Aorta (tissue), 5 donors: Measurements from ENCODE around the gene TMEM52B. TPM values are rescaled to one million over a fixed set of nuclear protein-coding genes. Genes with fewer than 3 reads are reported as not detected.

Experiments used
- ATAC-seq: fragments of 200-7000 bp; cut with Tn5 transposase; one replicate; pipeline ENCODE4 v1.9.1; 2022; ENCODE audit warnings: moderate library complexity; ENCODE audit not compliant: low FRiP score
- DNase-seq, 2 donors: peaks; one replicate each; pipeline ENCODE4 v3.0.0-alpha.2; 2020
- H3K27ac ChIP-seq, 2 donors: one replicate each; pipeline ENCODE4 v1.5.1; 2013; ENCODE audit warnings: low read length in 2 of 2, mild to moderate bottlenecking in 2 of 2, moderate library complexity in 2 of 2, control low read depth in 1 of 2, inconsistent platforms in 1 of 2, low read depth in 1 of 2
- H3K27me3 ChIP-seq, 2 donors: one replicate each; pipeline ENCODE4 v1.6.1; 2013; ENCODE audit warnings: control low read depth in 1 of 2, low read length in 1 of 2, mild to moderate bottlenecking in 1 of 2, moderate library complexity in 1 of 2; ENCODE audit not compliant: insufficient read depth in 2 of 2, control insufficient read depth in 1 of 2
- H3K36me3 ChIP-seq, 2 donors: one replicate each; pipeline ENCODE4 v1.6.1; 2013; ENCODE audit warnings: control low read depth in 1 of 2, low read length in 1 of 2, mild to moderate bottlenecking in 1 of 2; ENCODE audit not compliant: insufficient read depth in 2 of 2, control insufficient read depth in 1 of 2
- H3K4me1 ChIP-seq, 2 donors: one replicate each; pipeline ENCODE4 v1.6.1; 2013; ENCODE audit warnings: low read length in 2 of 2, control low read depth in 1 of 2, mild to moderate bottlenecking in 1 of 2, moderate library complexity in 1 of 2; ENCODE audit not compliant: insufficient read depth in 2 of 2, control insufficient read depth in 1 of 2
- H3K4me3 ChIP-seq, 2 donors: one replicate each; pipeline ENCODE4 v1.5.1; 2013; ENCODE audit warnings: low read length in 2 of 2, control low read depth in 1 of 2, mild to moderate bottlenecking in 1 of 2
- H3K9me3 ChIP-seq: one replicate; pipeline ENCODE4 v1.6.1; 2013; ENCODE audit warnings: mild to moderate bottlenecking, low read length; ENCODE audit not compliant: control insufficient read depth
- WGBS, 2 donors: extraction: QIAGEN DNeasy Blood & Tissue Kit; methylation state at CpG; one replicate each; pipeline ENCODE4 v1.1.7; 2013; 5-methylcytosine and 5-hydroxymethylcytosine counted together
- intact Hi-C, 2 donors: fragments of 100-400 bp; cut with DNase I; formaldehyde crosslinking; loops; one replicate each; pipeline versions ENCODE4 v1.14.2 to v1.15.0; 2022
- polyA plus RNA-seq, 2 donors: library from polyadenylated mRNA; stranded (reverse); fragments of 200-250 nt; gene quantifications; one replicate each; pipeline ENCODE4 v1.2.3, GENCODE V29; 2013
- total RNA-seq, 2 donors: library from RNA; stranded (reverse); fragmentation: NEBNext Ultra II Directional; extraction: Animal tissue kit (Norgen Biotek cat#: 25700); gene quantifications; one replicate each; pipeline ENCODE4 v1.2.1, GENCODE V29; 2021
- donor health status: healthy with polysubstance abuse.
- donor health status: Bipolar disorder and iron deficiency.
- donor health status: DM: no; HTN: no; CAD: no.
- donor health status: DM: no; HTN: no; CAD: no.
- donor health status: DM: yes; HTN: yes; CAD: no.

Gene TMEM52B
- total and polyA plus RNA-seq, 4 donors: 0.05 to 0.63 (median 0.20) TPM

GRCh38 chr12:10235761-10236631 lies 57.2 kb downstream of the TMEM52B start:
- intact Hi-C loops: loop anchor here (2.0 kb wide), 1 partner anchor 327 kb away; no protein-coding TSS in a partner anchor
- 42 to 52% methylated on average over 4 of the region's 4 CpGs for WGBS, 2 donors
- peak; percentile 89 for ATAC-seq

GRCh38 chr12:10236720-10237119 lies 57.9 kb downstream of the TMEM52B start:
- Histone ChIP-seq H3K36me3 (peaks cover 0 to 1% of the 10 kb centered on the region in 2 donors), H3K27ac (no peak overlapping the region), H3K9me3 (no peaks in the 10 kb centered on the region), H3K4me1 (no peaks in the 10 kb centered on the region), H3K27me3 (no peaks in the 10 kb centered on the region), H3K4me3 (no peak overlapping the region)
- 96 to 100% methylated on average over 1 of the region's 1 CpG for WGBS, 2 donors
- intact Hi-C loops: loop anchor here in 1 of 2 donors (2.0 kb wide), 1 partner anchor 326 kb away; no protein-coding TSS in a partner anchor
- no peak for DNase-seq
- ATAC-seq: no peak

More at GRCh38 chr12:10235761-10236631, 57.2 kb downstream of the TMEM52B start:
- H3K27me3 ChIP-seq: no peaks in the 10 kb centered on the region
- H3K27ac ChIP-seq: no peak overlapping the region
- H3K4me3 ChIP-seq: no peak overlapping the region
- DNase-seq: no peak
- no peaks in the 10 kb centered on the region for H3K4me1 ChIP-seq
- H3K9me3 ChIP-seq: no peaks in the 10 kb centered on the region
- peaks cover 0 to 1% of the 10 kb centered on the region in 2 donors for H3K36me3 ChIP-seq

- intact Hi-C loops: no loop called here
- DNase-seq (no peak), ATAC-seq (no peak)
- 75 to 77% methylated on average over 1 of the region's 1 CpG for WGBS, 2 donors
- H3K9me3 ChIP-seq: no peaks in the 10 kb centered on the region
- H3K4me1 ChIP-seq: no peaks in the 10 kb centered on the region
- peaks cover 0 to 1% of the 10 kb centered on the region in 2 donors for H3K36me3 ChIP-seq
- no peak overlapping the region for H3K27ac ChIP-seq
- no peak overlapping the region for H3K4me3 ChIP-seq
- no peaks in the 10 kb centered on the region for H3K27me3 ChIP-seq
Measured at GRCh38 chr12:10238526-10238925, 59.7 kb downstream of the TMEM52B start.

- Histone ChIP-seq H3K36me3 (no peaks in the 10 kb centered on the region), H3K9me3 (no peaks in the 10 kb centered on the region), H3K4me1 (no peaks in the 10 kb centered on the region), H3K27me3 (no peaks in the 10 kb centered on the region), H3K4me3 (no peak overlapping the region), H3K27ac (no peak overlapping the region)
- DNase-seq (no peak), ATAC-seq (no peak)
- intact Hi-C loops: no loop called here
- WGBS, 2 donors: 48 to 57% methylated on average over 3 of the region's 3 CpGs
Measured at GRCh38 chr12:10241290-10241689, 62.5 kb downstream of the TMEM52B start.

Other genes with a start within 250 kb of the TMEM52B start
- gene CLEC2A, start 246.7 kb upstream of the TMEM52B start, total RNA-seq: not detected
- gene CLEC2A, start 246.7 kb upstream of the TMEM52B start, polyA plus RNA-seq: not detected
- 1 to 10 TPM; 3.0 to 3.6 TPM for gene CLEC12A, start 207.6 kb upstream of the TMEM52B start, total RNA-seq
- 1 to 10 TPM in 1 of 2 donors, not detected in 1; 1.5 TPM for gene CLEC12A, start 207.6 kb upstream of the TMEM52B start, polyA plus RNA-seq
- not detected for gene CLEC1B, start 179.9 kb upstream of the TMEM52B start, total RNA-seq
- gene CLEC1B, start 179.9 kb upstream of the TMEM52B start, polyA plus RNA-seq: not detected
- under 1 TPM in 1 of 2 donors, not detected in 1; 0.78 TPM for gene CLEC12B, start 168.4 kb upstream of the TMEM52B start, total RNA-seq
- gene CLEC12B, start 168.4 kb upstream of the TMEM52B start, polyA plus RNA-seq: not detected
- gene CLEC9A, start 148.3 kb upstream of the TMEM52B start, total RNA-seq: under 1 TPM; 0.26 to 0.42 TPM
- not detected for gene CLEC9A, start 148.3 kb upstream of the TMEM52B start, polyA plus RNA-seq
- gene CLEC1A, start 80.0 kb upstream of the TMEM52B start, total RNA-seq: 10 to 100 TPM in 1 of 2 donors, 1 to 10 TPM in 1; 7.0 to 12.9 TPM
- under 1 TPM in 1 of 2 donors, not detected in 1; 0.51 TPM for gene CLEC1A, start 80.0 kb upstream of the TMEM52B start, polyA plus RNA-seq
- gene CLEC7A, start 48.8 kb upstream of the TMEM52B start, total RNA-seq: 10 to 100 TPM; 25.8 to 33.5 TPM
- gene CLEC7A, start 48.8 kb upstream of the TMEM52B start, polyA plus RNA-seq: 1 to 10 TPM; 2.9 to 4.8 TPM
- 1 to 10 TPM; 8.4 to 9.3 TPM for gene OLR1, start 6.9 kb upstream of the TMEM52B start, total RNA-seq
- 1 to 10 TPM in 1 of 2 donors, not detected in 1; 4.4 TPM for gene OLR1, start 6.9 kb upstream of the TMEM52B start, polyA plus RNA-seq
- gene GABARAPL1, start 33.8 kb downstream of the TMEM52B start, total RNA-seq: 100 to 1,000 TPM; 103 to 111 TPM
- gene GABARAPL1, start 33.8 kb downstream of the TMEM52B start, polyA plus RNA-seq: 10 to 100 TPM; 74.5 to 84.1 TPM
- 1 to 10 TPM; 4.4 to 6.5 TPM for gene KLRD1, start 128.8 kb downstream of the TMEM52B start, total RNA-seq
- 1 to 10 TPM in 1 of 2 donors, under 1 TPM in 1; 0.18 to 1.8 TPM for gene KLRD1, start 128.8 kb downstream of the TMEM52B start, polyA plus RNA-seq
- 1 to 10 TPM; 1.9 to 3.5 TPM for gene KLRK1, start 211.0 kb downstream of the TMEM52B start, total RNA-seq
- 1 to 10 TPM in 1 of 2 donors, under 1 TPM in 1; 0.59 to 1.5 TPM for gene KLRK1, start 211.0 kb downstream of the TMEM52B start, polyA plus RNA-seq
- under 1 TPM; 0.51 to 0.78 TPM for gene KLRC4, start 230.7 kb downstream of the TMEM52B start, total RNA-seq
- under 1 TPM in 1 of 2 donors, not detected in 1; 0.56 TPM for gene KLRC4, start 230.7 kb downstream of the TMEM52B start, polyA plus RNA-seq
- not detected for gene KLRC3, start 241.6 kb downstream of the TMEM52B start, total RNA-seq
- gene KLRC3, start 241.6 kb downstream of the TMEM52B start, polyA plus RNA-seq: not detected